Measurements from ENCODE around the gene SYT5. TPM values are rescaled to one million over a fixed set of nuclear protein-coding genes. Genes with fewer than 3 reads are reported as not detected.

The SYT5 gene
- total and polyA plus RNA-seq, 2 of the 13 experiments (the other 11 are each of a cell fraction or from before 2014, with no cell fraction given): not detected

GRCh38 chr19:55174425-55175116, 5.5 kb downstream of the SYT5 start:
- 61% methylated on average over 17 of the region's 21 CpGs for WGBS (ENCODE audit: low lambda C conversion rate)
- Histone ChIP-seq H3K9ac (ENCODE audit: insufficient read depth, low read depth, low read length) (no peak overlapping the region), H3K27ac (ENCODE audit: extremely low read length, insufficient read depth, low read length) (no peak overlapping the region), H2AFZ (ENCODE audit: low read length) (no peak overlapping the region), H3K9me3 (ENCODE audit: low read length) (no peaks in the 10 kb centered on the region), H4K20me1 (ENCODE audit: insufficient read depth, low read length) (peaks cover 4% of the 10 kb centered on the region; the same call in 1 of the 2 replicates), H3K4me1 (ENCODE audit: insufficient read depth, low read length) (peaks cover 31% of the 10 kb centered on the region), H3K27me3 (ENCODE audit: control insufficient read depth in 1 of 2, insufficient read depth in 2 of 2, low read length in 2 of 2) (peaks cover 3 to 48% of the 10 kb centered on the region in 2 experiments), H3K36me3 (replicated peaks in 1 of 2; ENCODE audit: control insufficient read depth in 1 of 2, insufficient read depth in 2 of 2, low read length in 2 of 2) (no peaks in the 10 kb centered on the region), H3K4me3 (replicated peaks in 1 of 3; ENCODE audit: insufficient read depth in 1 of 3, low read depth in 2 of 3, low read length in 3 of 3) (peak overlapping the region in 1 of 3 experiments; percentile 77; a peak in 1 of 6 replicates), H3K79me2 (ENCODE audit: insufficient read depth, low read length) (no peaks in the 10 kb centered on the region), H3K4me2 (ENCODE audit: low read depth, low read length) (peak overlapping the region; percentile 94; the same call in 1 of the 2 replicates)
- no TSS peak for BruUV-seq (replicated peaks)
- FAIRE-seq: no peak
- TF ChIP-seq ZNF441 (CRISPR knock-in tag; IDR thresholded peaks at IDR 0.05; ENCODE audit: borderline replicate concordance): no peak
- TF ChIP-seq ZNF333 (CRISPR knock-in tag; IDR thresholded peaks at IDR 0.05; ENCODE audit: borderline replicate concordance): no peak
- TF ChIP-seq RARG (CRISPR knock-in tag; IDR thresholded peaks at IDR 0.05; ENCODE audit: low read depth): no peak
- TF ChIP-seq SOX5 (CRISPR knock-in tag; IDR thresholded peaks at IDR 0.05; ENCODE audit: borderline replicate concordance): no peak
- TF ChIP-seq MZF1 (CRISPR knock-in tag; IDR thresholded peaks at IDR 0.05; ENCODE audit: borderline replicate concordance): no peak
- TF ChIP-seq, protein P1, sequence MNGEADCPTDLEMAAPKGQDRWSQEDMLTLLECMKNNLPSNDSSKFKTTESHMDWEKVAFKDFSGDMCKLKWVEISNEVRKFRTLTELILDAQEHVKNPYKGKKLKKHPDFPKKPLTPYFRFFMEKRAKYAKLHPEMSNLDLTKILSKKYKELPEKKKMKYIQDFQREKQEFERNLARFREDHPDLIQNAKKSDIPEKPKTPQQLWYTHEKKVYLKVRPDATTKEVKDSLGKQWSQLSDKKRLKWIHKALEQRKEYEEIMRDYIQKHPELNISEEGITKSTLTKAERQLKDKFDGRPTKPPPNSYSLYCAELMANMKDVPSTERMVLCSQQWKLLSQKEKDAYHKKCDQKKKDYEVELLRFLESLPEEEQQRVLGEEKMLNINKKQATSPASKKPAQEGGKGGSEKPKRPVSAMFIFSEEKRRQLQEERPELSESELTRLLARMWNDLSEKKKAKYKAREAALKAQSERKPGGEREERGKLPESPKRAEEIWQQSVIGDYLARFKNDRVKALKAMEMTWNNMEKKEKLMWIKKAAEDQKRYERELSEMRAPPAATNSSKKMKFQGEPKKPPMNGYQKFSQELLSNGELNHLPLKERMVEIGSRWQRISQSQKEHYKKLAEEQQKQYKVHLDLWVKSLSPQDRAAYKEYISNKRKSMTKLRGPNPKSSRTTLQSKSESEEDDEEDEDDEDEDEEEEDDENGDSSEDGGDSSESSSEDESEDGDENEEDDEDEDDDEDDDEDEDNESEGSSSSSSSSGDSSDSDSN (CRISPR knock-in tag; IDR thresholded peaks at IDR 0.05): no peak
- TF ChIP-seq, protein P2, sequence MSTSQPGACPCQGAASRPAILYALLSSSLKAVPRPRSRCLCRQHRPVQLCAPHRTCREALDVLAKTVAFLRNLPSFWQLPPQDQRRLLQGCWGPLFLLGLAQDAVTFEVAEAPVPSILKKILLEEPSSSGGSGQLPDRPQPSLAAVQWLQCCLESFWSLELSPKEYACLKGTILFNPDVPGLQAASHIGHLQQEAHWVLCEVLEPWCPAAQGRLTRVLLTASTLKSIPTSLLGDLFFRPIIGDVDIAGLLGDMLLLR (CRISPR knock-in tag; IDR thresholded peaks at IDR 0.05): no peak
- DNase-seq (ENCODE audit: low spot score): no peak
- intact Hi-C loops (cut with micrococcal nuclease; ENCODE audit: unreplicated experiment): no loop called here
- in situ Hi-C loops (cut with HindIII; ENCODE audit: extremely low pct_ligation_motif_present, low pct_unique_long_range_greater_than_20kb): no loop called here
- ATAC-seq: no peak
- ChIA-PET CTCF (ENCODE audit: low intra/inter-chr PET ratio, low total read pairs) (no interaction called here), POLR2A (interaction anchor here (0.9 to 1.7 kb wide), 3 partner anchors 32 to 233 kb away, joined by 3 to 7 read pairs (median 3); partner anchors contain the start of gene UBE2S)
